ENCODE data around the gene HRAS.

- no peak for TF ChIP-seq CTCF (IDR thresholded peaks at IDR 0.05)
- TF ChIP-seq POLR2A (IDR thresholded peaks at IDR 0.05) = no peak
These were observed 5.4 kb upstream of the HRAS start for GRCh38 chr11:540583-541432.
